Frontal cortex (tissue), 4 donors: Measurements from ENCODE around the gene PGLYRP3. TPM values are rescaled to one million over a fixed set of nuclear protein-coding genes. Genes with fewer than 3 reads are reported as not detected.
"Not testable (repeated sequence)": the region's sequence is repeated elsewhere in the genome, so short reads cannot be mapped to it uniquely, and the experiment has no call there.

ENCODE experiments used
- DNase-seq, 2 donors: peaks; one replicate each; pipeline ENCODE4 v3.0.0; 2012; ENCODE audit warnings: low spot score in 2 of 2
- FAIRE-seq: peaks from 2 replicates; lab custom pipeline; 2012; peaks lifted over from hg19 to GRCh38; lab: Jason Lieb, UNC
- total RNA-seq: library from RNA; depleted of rRNA; stranded (reverse); fragments of >200 nt; gene quantifications from one replicate; pipeline ENCODE4 v1.2.3, GENCODE V29; 2014
- donor health status: control.
- donor health status: control.
- donor health status: control.

PGLYRP3 gene
- total RNA-seq, 1 donor from 2014 or later: not detected

GRCh38 chr1:153322568-153322967 is 9.8 kb upstream of the PGLYRP3 start:
- FAIRE-seq: no peak
- no peak for DNase-seq

GRCh38 chr1:153318145-153318544 is 5.4 kb upstream of the PGLYRP3 start:
- DNase-seq, FAIRE-seq: not testable (repeated sequence)

- DNase-seq, FAIRE-seq: not testable (repeated sequence)
These were observed 3.3 kb upstream of the PGLYRP3 start for GRCh38 chr1:153316013-153316412.

- not testable (repeated sequence) for FAIRE-seq, DNase-seq
These were observed 1.6 kb upstream of the PGLYRP3 start for GRCh38 chr1:153314388-153314787.

- no peak for DNase-seq
- FAIRE-seq: no peak
These were observed 536 bp upstream of the PGLYRP3 start for GRCh38 chr1:153313288-153313687.

GRCh38 chr1:153310526-153310925 is 2.2 kb downstream of the PGLYRP3 start:
- DNase-seq (no peak), FAIRE-seq (no peak)

GRCh38 chr1:153309441-153309840 is 3.3 kb downstream of the PGLYRP3 start:
- FAIRE-seq: no peak
- no peak for DNase-seq

GRCh38 chr1:153308540-153308939 is 4.2 kb downstream of the PGLYRP3 start:
- no peak for FAIRE-seq
- DNase-seq: no peak

- DNase-seq (no peak), FAIRE-seq (no peak)
These were observed 5.5 kb downstream of the PGLYRP3 start for GRCh38 chr1:153307221-153307600.

GRCh38 chr1:153306303-153307220 is 6.2 kb downstream of the PGLYRP3 start:
- FAIRE-seq: no peak
- no peak for DNase-seq

GRCh38 chr1:153305682-153306081 is 7.1 kb downstream of the PGLYRP3 start:
- DNase-seq (no peak), FAIRE-seq (no peak)

GRCh38 chr1:153302308-153302707 is 10.4 kb downstream of the PGLYRP3 start:
- FAIRE-seq: no peak
- no peak for DNase-seq

GRCh38 chr1:153293851-153294250 is 18.9 kb downstream of the PGLYRP3 start:
- no peak for FAIRE-seq

GRCh38 chr1:153293480-153293775 is 19.3 kb downstream of the PGLYRP3 start:
- FAIRE-seq (no peak), DNase-seq (no peak)

More at GRCh38 chr1:153293851-153294250, 18.9 kb downstream of the PGLYRP3 start:
- DNase-seq: no peak

GRCh38 chr1:153292740-153293479 is 19.8 kb downstream of the PGLYRP3 start:
- FAIRE-seq (no peak), DNase-seq (no peak)

GRCh38 chr1:153292185-153292584 is 20.6 kb downstream of the PGLYRP3 start:
- FAIRE-seq (no peak), DNase-seq (no peak)

GRCh38 chr1:153291514-153291913 is 21.2 kb downstream of the PGLYRP3 start:
- FAIRE-seq (no peak), DNase-seq (no peak)

- no peak for FAIRE-seq
- no peak for DNase-seq
These were observed 24.0 kb downstream of the PGLYRP3 start for GRCh38 chr1:153288634-153289275.

GRCh38 chr1:153277852-153278251 is 34.9 kb downstream of the PGLYRP3 start:
- DNase-seq: no peak
- FAIRE-seq: no peak

- DNase-seq: no peak
- FAIRE-seq: no peak
These were observed 40.6 kb downstream of the PGLYRP3 start for GRCh38 chr1:153272186-153272585.

- no peak for FAIRE-seq
These were observed 41.0 kb downstream of the PGLYRP3 start for GRCh38 chr1:153271711-153272110.

More at GRCh38 chr1:153271711-153272110, 41.0 kb downstream of the PGLYRP3 start:
- DNase-seq: no peak
